ENCODE data around the gene CBLC.

GRCh38 chr19:44765949-44766335, 11.7 kb upstream of the CBLC start:
- TF ChIP-seq, protein P1, sequence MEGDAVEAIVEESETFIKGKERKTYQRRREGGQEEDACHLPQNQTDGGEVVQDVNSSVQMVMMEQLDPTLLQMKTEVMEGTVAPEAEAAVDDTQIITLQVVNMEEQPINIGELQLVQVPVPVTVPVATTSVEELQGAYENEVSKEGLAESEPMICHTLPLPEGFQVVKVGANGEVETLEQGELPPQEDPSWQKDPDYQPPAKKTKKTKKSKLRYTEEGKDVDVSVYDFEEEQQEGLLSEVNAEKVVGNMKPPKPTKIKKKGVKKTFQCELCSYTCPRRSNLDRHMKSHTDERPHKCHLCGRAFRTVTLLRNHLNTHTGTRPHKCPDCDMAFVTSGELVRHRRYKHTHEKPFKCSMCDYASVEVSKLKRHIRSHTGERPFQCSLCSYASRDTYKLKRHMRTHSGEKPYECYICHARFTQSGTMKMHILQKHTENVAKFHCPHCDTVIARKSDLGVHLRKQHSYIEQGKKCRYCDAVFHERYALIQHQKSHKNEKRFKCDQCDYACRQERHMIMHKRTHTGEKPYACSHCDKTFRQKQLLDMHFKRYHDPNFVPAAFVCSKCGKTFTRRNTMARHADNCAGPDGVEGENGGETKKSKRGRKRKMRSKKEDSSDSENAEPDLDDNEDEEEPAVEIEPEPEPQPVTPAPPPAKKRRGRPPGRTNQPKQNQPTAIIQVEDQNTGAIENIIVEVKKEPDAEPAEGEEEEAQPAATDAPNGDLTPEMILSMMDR (IDR thresholded peaks at IDR 0.05), result no peak
- TF ChIP-seq POLR2A (IDR thresholded peaks at IDR 0.05), result no peak

Data from lower leg skin (tissue), 3 donors.